SU-DHL-6 (cell line): Measurements from ENCODE around the gene NOX5.

Source experiments
- EZH2phosphoT487 ChIP-seq: fragments of 200-600 bp; sonication (generic), shearing (Covaris generic); conservative IDR thresholded peaks from 2 replicates; pipeline ENCODE4 v1.6.1; 2018; ENCODE audit warnings: mild to moderate bottlenecking, antibody characterized with exemption, low read length, moderate library complexity, mixed read lengths
- TF ChIP-seq, protein P1 (sequence below): fragments of 200-600 bp; sonication (generic); IDR thresholded peaks from one replicate; pipeline ENCODE4 v1.5.1; 2017; ENCODE audit warnings: antibody characterized with exemption, mild to moderate bottlenecking, low read length, moderate library complexity; ENCODE audit not compliant: insufficient read depth, poor library complexity, severe bottlenecking

DNA sequence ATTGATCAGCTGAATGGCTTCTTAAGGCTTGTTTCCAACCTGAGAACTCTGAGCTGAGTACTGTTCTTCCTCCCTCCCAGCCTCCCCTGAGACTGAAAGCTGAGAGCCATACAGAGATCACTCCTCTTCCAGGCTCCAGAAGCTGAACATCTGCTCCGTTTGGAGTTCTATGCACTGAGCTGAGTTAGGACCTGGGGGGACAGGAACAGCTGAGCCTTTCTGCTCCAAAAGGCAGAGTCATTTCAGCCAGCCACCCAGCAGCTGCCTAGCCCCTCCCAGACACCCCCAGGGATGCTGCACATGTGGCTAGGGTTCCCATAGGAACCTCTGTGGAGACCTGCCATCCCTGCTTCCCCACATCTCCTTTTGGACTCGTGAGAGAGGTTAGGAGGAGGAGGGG is 81.7 kb downstream of the NOX5 start:
- TF ChIP-seq, protein P1, sequence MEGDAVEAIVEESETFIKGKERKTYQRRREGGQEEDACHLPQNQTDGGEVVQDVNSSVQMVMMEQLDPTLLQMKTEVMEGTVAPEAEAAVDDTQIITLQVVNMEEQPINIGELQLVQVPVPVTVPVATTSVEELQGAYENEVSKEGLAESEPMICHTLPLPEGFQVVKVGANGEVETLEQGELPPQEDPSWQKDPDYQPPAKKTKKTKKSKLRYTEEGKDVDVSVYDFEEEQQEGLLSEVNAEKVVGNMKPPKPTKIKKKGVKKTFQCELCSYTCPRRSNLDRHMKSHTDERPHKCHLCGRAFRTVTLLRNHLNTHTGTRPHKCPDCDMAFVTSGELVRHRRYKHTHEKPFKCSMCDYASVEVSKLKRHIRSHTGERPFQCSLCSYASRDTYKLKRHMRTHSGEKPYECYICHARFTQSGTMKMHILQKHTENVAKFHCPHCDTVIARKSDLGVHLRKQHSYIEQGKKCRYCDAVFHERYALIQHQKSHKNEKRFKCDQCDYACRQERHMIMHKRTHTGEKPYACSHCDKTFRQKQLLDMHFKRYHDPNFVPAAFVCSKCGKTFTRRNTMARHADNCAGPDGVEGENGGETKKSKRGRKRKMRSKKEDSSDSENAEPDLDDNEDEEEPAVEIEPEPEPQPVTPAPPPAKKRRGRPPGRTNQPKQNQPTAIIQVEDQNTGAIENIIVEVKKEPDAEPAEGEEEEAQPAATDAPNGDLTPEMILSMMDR: no peak
- no peak for TF ChIP-seq EZH2phosphoT487
